CD8-positive, alpha-beta memory T cell (primary cell): ENCODE results near the gene NOL4L. TPM values are rescaled to one million over a fixed set of nuclear protein-coding genes. Genes with fewer than 3 reads are reported as not detected.
A peak's percentile ranks its signal among the peaks of the same experiment; 100 is the strongest.
"Not testable (repeated sequence)": the region's sequence is repeated elsewhere in the genome, so short reads cannot be mapped to it uniquely, and the experiment has no call there.

Experiments used
- CTCF ChIA-PET: fragments of 350-600 bp; sonication (Branson Sonifier 250); formaldehyde crosslinking; loops from one replicate; lab custom pipeline; 2021; ENCODE audit warnings: antibody characterized with exemption; lab: Charles Lee
- POLR2A ChIA-PET: fragments of 350-600 bp; sonication (Branson Sonifier 250); formaldehyde crosslinking; loops from one replicate; lab custom pipeline; 2021; ENCODE audit warnings: antibody characterized with exemption; lab: Charles Lee
- DNase-seq, 5 donors: peaks; one replicate each; pipeline versions ENCODE4 v3.0.0 to v3.0.0-alpha.2; 2020 to 2022; ENCODE audit warnings: mixed read lengths in 1 of 5
- H3K27ac ChIP-seq: one replicate; pipeline ENCODE4 v1.7.0; 2013; ENCODE audit warnings: low read depth, mild to moderate bottlenecking, low read length, moderate library complexity
- H3K27me3 ChIP-seq: 2 replicates; pipeline ENCODE4 v1.7.0; 2013; ENCODE audit warnings: low read length, mild to moderate bottlenecking; ENCODE audit not compliant: insufficient read depth, poor library complexity, severe bottlenecking
- H3K36me3 ChIP-seq: 2 replicates; pipeline ENCODE4 v1.7.0; 2013; ENCODE audit warnings: mild to moderate bottlenecking, low read length, moderate library complexity; ENCODE audit not compliant: insufficient read depth
- H3K4me1 ChIP-seq: 2 replicates; pipeline ENCODE4 v1.7.0; 2013; ENCODE audit warnings: mild to moderate bottlenecking, low read length, moderate library complexity; ENCODE audit not compliant: insufficient read depth
- H3K4me3 ChIP-seq: 2 replicates; pipeline ENCODE4 v1.7.0; 2013; ENCODE audit warnings: mild to moderate bottlenecking, low read length
- H3K9me3 ChIP-seq: 2 replicates; pipeline ENCODE4 v1.7.0; 2013; ENCODE audit warnings: mild to moderate bottlenecking, low read length
- H3K27ac Mint-ChIP-seq, 8 donors: one replicate each; pipeline ENCODE4 v1.8.0; 2020 to 2021; ENCODE audit warnings: mixed read lengths in 8 of 8, mild to moderate bottlenecking in 6 of 8, inconsistent platforms in 3 of 8, moderate library complexity in 3 of 8
- H3K27me3 Mint-ChIP-seq, 2 donors: one replicate each; pipeline ENCODE4 v1.8.0; 2020 to 2021; ENCODE audit warnings: mixed read lengths in 2 of 2, mild to moderate bottlenecking in 1 of 2, moderate library complexity in 1 of 2
- H3K36me3 Mint-ChIP-seq, 3 donors: one replicate each; pipeline ENCODE4 v1.8.0; 2020 to 2021; ENCODE audit warnings: mixed read lengths in 3 of 3, inconsistent platforms in 1 of 3, mild to moderate bottlenecking in 1 of 3
- H3K4me1 Mint-ChIP-seq, 3 donors: one replicate each; pipeline ENCODE4 v1.8.0; 2020 to 2021; ENCODE audit warnings: mixed read lengths in 3 of 3, inconsistent platforms in 1 of 3, mild to moderate bottlenecking in 1 of 3
- H3K4me3 Mint-ChIP-seq, 7 donors: one replicate each; pipeline ENCODE4 v1.8.0; 2020 to 2021; ENCODE audit warnings: mixed read lengths in 7 of 7, mild to moderate bottlenecking in 6 of 7, moderate library complexity in 4 of 7, inconsistent platforms in 2 of 7
- H3K9me3 Mint-ChIP-seq, 5 donors: one replicate each; pipeline ENCODE4 v1.8.0; 2020 to 2022; ENCODE audit warnings: mixed read lengths in 5 of 5, mild to moderate bottlenecking in 3 of 5, moderate library complexity in 2 of 5, inconsistent platforms in 1 of 5
- polyA plus RNA-seq: library from polyadenylated mRNA; unstranded; fragments of 300-500 nt; fragmentation: Illumina TruSeq; gene quantifications from one replicate; pipeline ENCODE4 v1.2.3, GENCODE V29; 2021
- total RNA-seq, 2 experiments: library from RNA; stranded (reverse); gene quantifications; one replicate each; pipeline ENCODE4 v1.2.3, GENCODE V29; 2021

The NOL4L gene
- total and polyA plus RNA-seq, 3 experiments from 2014 or later: 15.4 to 19.8 (median 15.8) TPM

DNA sequence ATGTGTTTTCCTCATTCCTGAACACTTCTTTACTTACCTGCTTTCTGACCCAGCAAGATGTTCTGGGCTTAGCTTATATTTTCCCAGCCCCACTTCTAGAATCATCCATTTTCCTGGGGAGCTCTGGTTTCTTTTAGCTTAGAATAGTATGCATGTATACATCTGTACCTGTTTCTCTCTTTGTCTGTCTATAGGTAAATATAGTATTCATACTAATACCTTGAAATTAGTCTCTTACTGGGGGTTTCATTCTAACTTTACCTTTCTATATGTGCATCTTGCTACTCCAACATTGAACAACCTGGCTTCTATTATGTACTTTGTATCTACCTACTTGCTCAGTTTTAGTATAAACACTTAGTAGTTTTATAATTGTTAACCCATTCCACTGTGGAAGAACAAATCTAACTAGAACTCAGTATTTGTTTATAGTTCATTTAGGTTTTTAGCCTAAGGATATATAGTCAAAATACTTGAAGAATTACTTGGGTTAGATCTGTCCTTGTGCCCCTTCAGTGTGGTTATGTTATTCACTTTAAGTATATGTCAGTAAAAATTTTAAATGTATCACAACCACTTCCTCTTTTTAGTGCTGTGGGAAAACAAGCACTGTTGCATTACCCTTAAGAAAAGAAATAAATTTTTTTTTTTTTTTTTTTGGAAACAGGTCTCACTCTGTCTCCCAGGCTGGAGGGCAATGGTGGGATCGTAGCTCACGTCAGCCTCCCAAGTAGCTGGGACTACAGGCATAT is 173.0 kb downstream of the NOL4L start:
- CTCF ChIA-PET: no interaction called here
- H3K9me3 Mint-ChIP-seq: no peaks in the 10 kb centered on the region
- Histone ChIP-seq H3K4me1 (peaks cover 46% of the 10 kb centered on the region), H3K9me3 (no peaks in the 10 kb centered on the region), H3K4me3 (no peak overlapping the region), H3K27me3 (no peaks in the 10 kb centered on the region), H3K27ac (no peak overlapping the region), H3K36me3 (no peaks in the 10 kb centered on the region)
- H3K27ac Mint-ChIP-seq: peak overlapping the region in 4 of 8 donors; percentile 14 to 55 (median 32)
- H3K4me1 Mint-ChIP-seq: peaks cover 55 to 75% (median 70%) of the 10 kb centered on the region in 3 donors
- DNase-seq: peak in 1 of 5 donors; percentile 25
- POLR2A ChIA-PET: no interaction called here
- H3K4me3 Mint-ChIP-seq: no peak overlapping the region
- no peaks in the 10 kb centered on the region for H3K27me3 Mint-ChIP-seq
- peaks cover 0 to 28% (median 12%) of the 10 kb centered on the region in 3 donors for H3K36me3 Mint-ChIP-seq

DNA sequence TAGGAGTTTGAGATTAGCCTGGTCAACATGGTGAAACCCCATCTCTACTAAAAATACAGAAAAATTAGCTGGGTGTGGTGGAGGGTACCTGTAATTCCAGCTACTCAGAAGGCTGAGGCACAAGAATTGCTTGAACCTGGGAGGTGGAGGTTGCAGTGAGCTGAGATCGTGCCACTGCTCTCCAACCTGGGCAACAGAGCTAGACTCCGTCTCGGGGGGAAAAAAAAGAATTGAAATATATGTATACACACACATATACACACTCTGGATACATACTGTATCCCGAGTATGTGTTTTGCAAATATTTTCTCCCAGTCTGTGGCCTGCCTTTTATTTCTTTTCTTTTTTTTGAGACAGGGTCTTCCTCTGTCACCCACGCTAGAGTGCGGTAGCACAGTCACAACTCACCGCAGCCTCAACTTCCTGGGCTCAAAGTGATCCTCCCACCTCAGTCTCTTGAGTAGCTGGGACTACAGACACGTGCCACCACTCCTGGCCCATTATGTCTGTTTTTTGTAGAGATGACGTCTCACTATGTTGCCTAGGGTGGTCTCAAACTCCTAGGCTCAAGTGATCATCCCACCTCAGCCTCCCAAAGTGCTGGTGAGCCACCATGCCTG is 177.9 kb downstream of the NOL4L start:
- H3K27me3 Mint-ChIP-seq, H3K27me3 ChIP-seq, H3K36me3 ChIP-seq, H3K9me3 Mint-ChIP-seq, H3K9me3 ChIP-seq, H3K27ac ChIP-seq, H3K4me3 ChIP-seq: not testable (repeated sequence)
- H3K4me3 Mint-ChIP-seq: peak overlapping the region; percentile 28 to 86 (median 75)
- POLR2A ChIA-PET: interaction anchor here (0.6 to 1.0 kb wide), 3 partner anchors 11 to 48 kb away, joined by 3 to 7 read pairs (median 4); no protein-coding TSS in a partner anchor
- CTCF ChIA-PET: interaction anchor here (1.1 kb wide), 1 partner anchor 11 kb away, joined by 5 read pairs; no protein-coding TSS in a partner anchor
- peaks cover 0 to 20% (median 1%) of the 10 kb centered on the region in 3 donors for H3K36me3 Mint-ChIP-seq
- peaks cover 53 to 60% (median 60%) of the 10 kb centered on the region in 3 donors for H3K4me1 Mint-ChIP-seq
- H3K4me1 ChIP-seq: peaks cover 48% of the 10 kb centered on the region
- peak overlapping the region; percentile 42 to 99 (median 91) for H3K27ac Mint-ChIP-seq
- peak; percentile 31 to 88 (median 72) for DNase-seq

DNA sequence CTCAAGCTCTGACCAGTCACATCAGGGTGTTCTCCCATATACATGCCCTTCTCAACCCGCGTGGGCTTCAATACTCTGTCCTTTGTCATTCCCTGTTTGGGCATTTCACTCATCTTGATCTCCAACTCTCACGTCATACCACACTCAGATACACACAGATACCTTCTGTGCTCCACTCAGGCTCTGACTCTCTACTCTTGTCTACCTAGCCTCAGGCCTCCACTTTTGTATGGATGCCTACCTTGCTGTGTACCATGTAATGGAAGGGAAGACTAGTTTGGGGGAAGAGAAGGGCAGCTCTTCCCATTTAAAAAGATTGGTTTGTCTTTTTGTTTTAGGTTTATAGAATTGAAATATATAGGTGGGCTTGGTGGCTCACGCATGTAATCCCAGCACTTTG is 178.4 kb downstream of the NOL4L start:
- Histone ChIP-seq H3K36me3 (no peaks in the 10 kb centered on the region), H3K27me3 (no peaks in the 10 kb centered on the region), H3K4me1 (peaks cover 43% of the 10 kb centered on the region), H3K4me3 (no peak overlapping the region), H3K9me3 (no peaks in the 10 kb centered on the region), H3K27ac (no peak overlapping the region)
- H3K27ac Mint-ChIP-seq: peak overlapping the region in 7 of 8 donors; percentile 42 to 99 (median 88)
- H3K36me3 Mint-ChIP-seq: peaks cover 0 to 20% (median 1%) of the 10 kb centered on the region in 3 donors
- ChIA-PET POLR2A (interaction anchor here (0.7 kb wide), 1 partner anchor 10 kb away, joined by 7 read pairs; no protein-coding TSS in a partner anchor), CTCF (interaction anchor here (0.6 to 1.1 kb wide), 2 partner anchors 10 to 208 kb away, joined by 3 to 5 read pairs; no protein-coding TSS in a partner anchor)
- no peaks in the 10 kb centered on the region for H3K27me3 Mint-ChIP-seq
- no peak for DNase-seq
- H3K9me3 Mint-ChIP-seq: no peaks in the 10 kb centered on the region
- peak overlapping the region in 6 of 7 donors; percentile 1 to 86 (median 42) for H3K4me3 Mint-ChIP-seq
- H3K4me1 Mint-ChIP-seq: peaks cover 48 to 58% (median 58%) of the 10 kb centered on the region in 3 donors

DNA sequence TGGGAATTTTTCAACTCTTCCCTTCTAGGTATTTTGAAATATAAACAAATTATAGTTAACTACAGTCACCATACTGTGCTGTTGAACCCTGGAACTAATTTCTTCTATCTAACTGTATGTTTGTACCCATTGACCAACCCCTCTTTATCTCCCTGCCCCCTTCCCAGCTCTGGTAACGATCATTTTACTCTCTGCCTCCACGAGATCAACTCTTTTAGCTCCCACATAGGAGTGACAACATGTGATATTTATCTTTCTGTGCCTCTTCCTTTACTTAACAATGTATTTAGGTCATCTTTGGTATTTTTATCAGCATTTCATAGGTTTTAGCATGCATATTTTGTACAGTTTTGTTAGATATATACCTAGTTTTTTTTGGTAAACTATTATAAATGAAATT is 181.1 kb downstream of the NOL4L start:
- Mint-ChIP-seq H3K4me1 (peaks cover 55 to 72% (median 68%) of the 10 kb centered on the region in 3 donors), H3K27ac (peak overlapping the region in 1 of 8 donors; percentile 2), H3K4me3 (no peak overlapping the region), H3K9me3 (no peaks in the 10 kb centered on the region), H3K27me3 (no peaks in the 10 kb centered on the region), H3K36me3 (peaks cover 0 to 30% (median 8%) of the 10 kb centered on the region in 3 donors)
- Histone ChIP-seq H3K4me1 (peaks cover 40% of the 10 kb centered on the region), H3K27me3 (no peaks in the 10 kb centered on the region), H3K4me3 (no peak overlapping the region), H3K36me3 (peaks cover 5% of the 10 kb centered on the region), H3K9me3 (no peaks in the 10 kb centered on the region), H3K27ac (no peak overlapping the region)
- POLR2A ChIA-PET: interaction anchor here (0.7 kb wide), 1 partner anchor 99 kb away, joined by 6 read pairs; no protein-coding TSS in a partner anchor
- no peak for DNase-seq
- CTCF ChIA-PET: no interaction called here

DNA sequence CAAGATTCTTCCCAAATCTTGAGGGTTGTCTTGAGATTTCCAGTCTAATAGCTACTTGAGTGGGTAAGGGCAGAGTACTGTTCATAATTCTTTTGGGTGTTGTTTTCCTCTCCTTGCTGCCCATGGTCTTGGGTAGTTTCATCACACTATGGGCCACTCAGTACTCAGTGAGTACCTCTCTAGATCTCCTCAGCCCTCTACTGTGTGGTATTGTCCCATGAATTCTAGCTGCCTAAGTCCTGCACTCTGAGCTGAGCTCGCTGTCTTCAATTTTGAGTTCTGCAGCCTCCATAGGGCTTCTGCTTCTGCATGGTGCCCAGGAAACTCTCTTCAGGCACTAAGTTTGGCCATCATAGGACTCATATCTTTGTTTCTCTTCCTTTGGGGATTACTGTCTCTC is 184.7 kb downstream of the NOL4L start:
- Mint-ChIP-seq H3K4me1 (peaks cover 40 to 67% (median 61%) of the 10 kb centered on the region in 3 donors), H3K27me3 (no peaks in the 10 kb centered on the region), H3K9me3 (peaks cover 0 to under 1% (median 0%) of the 10 kb centered on the region in 5 donors), H3K36me3 (peaks cover 2 to 38% (median 11%) of the 10 kb centered on the region in 3 donors), H3K27ac (peak overlapping the region in 4 of 8 donors; percentile 2 to 84 (median 30)), H3K4me3 (no peak overlapping the region)
- Histone ChIP-seq H3K27ac (no peak overlapping the region), H3K9me3 (no peaks in the 10 kb centered on the region), H3K27me3 (no peaks in the 10 kb centered on the region), H3K36me3 (peaks cover 5% of the 10 kb centered on the region), H3K4me1 (peaks cover 11% of the 10 kb centered on the region), H3K4me3 (no peak overlapping the region)
- ChIA-PET POLR2A (no interaction called here), CTCF (no interaction called here)
- no peak for DNase-seq

DNA sequence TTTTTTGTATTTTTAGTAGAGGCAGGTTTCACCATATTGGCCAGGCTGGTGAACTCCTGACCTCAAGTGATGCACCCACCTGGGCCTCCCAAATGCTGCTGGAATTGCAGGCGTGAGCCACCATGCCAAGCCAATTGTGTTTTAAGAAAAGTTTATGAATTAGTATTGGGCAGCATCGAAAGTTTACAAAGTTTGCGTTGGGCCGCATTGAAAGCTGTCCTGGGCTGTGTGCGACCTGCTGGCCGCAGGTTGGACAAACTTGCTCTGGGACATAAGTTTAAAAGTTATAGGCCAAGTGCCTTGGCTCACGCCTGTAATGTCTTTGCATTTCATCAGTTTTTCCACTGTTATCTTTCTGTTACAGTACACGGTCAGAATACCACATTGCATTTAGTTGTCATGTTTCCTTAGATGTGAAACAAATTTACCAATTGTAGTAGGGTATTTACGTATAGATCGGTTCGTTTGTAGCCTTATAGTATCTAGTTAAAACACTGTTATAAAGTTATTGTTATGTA is 187.5 kb downstream of the NOL4L start:
- Histone ChIP-seq H3K27ac (no peak overlapping the region), H3K36me3 (peaks cover 5% of the 10 kb centered on the region), H3K4me3 (no peak overlapping the region), H3K27me3 (no peaks in the 10 kb centered on the region), H3K4me1 (peaks cover 9% of the 10 kb centered on the region), H3K9me3 (no peaks in the 10 kb centered on the region)
- H3K27me3 Mint-ChIP-seq: peaks cover 0 to 1% of the 10 kb centered on the region in 2 donors
- no peak for DNase-seq
- H3K36me3 Mint-ChIP-seq: peaks cover 8 to 50% (median 17%) of the 10 kb centered on the region in 3 donors
- H3K4me3 Mint-ChIP-seq: no peak overlapping the region
- ChIA-PET POLR2A (no interaction called here), CTCF (no interaction called here)
- peaks cover 0 to 5% (median 0%) of the 10 kb centered on the region in 5 donors for H3K9me3 Mint-ChIP-seq
- peaks cover 38 to 66% (median 55%) of the 10 kb centered on the region in 3 donors for H3K4me1 Mint-ChIP-seq
- peak overlapping the region in 2 of 8 donors; percentile 43 to 49 for H3K27ac Mint-ChIP-seq

DNA sequence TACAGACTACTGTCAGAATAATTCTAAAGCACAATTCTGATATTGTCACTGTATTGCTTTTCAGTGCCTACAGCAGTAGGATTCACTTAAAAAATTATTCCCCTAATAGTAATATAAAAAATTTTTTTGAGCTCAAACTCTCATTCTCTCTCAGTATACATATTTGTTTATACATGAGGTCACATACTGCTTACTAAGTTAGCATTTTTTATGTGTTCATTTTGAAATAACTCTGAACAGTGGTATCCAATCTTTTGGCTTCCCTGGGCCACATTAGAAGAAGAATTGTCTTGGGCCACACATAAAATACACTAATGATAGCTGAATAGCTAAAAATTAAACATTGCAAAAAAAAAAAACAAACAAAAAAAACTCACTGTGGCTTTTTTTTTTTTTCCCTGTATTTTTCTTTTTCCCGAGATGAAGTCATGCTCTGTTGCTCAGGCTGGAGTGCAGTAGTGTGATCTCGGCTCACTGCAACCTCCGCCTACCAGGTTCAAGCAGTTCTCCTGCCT is 188.4 kb downstream of the NOL4L start:
- H3K4me3 Mint-ChIP-seq: no peak overlapping the region
- H3K4me3 ChIP-seq: no peak overlapping the region
- no peak overlapping the region for H3K27ac ChIP-seq
- peaks cover 39 to 63% (median 53%) of the 10 kb centered on the region in 3 donors for H3K4me1 Mint-ChIP-seq
- ChIA-PET CTCF (interaction anchor here (2.0 kb wide), 1 partner anchor 10 kb away, joined by 5 read pairs; no protein-coding TSS in a partner anchor), POLR2A (interaction anchor here (0.6 to 0.8 kb wide), 3 partner anchors 10 to 113 kb away, joined by 3 to 7 read pairs (median 5); no protein-coding TSS in a partner anchor)
- H3K27ac Mint-ChIP-seq: peak overlapping the region in 1 of 8 donors; percentile 46
- peaks cover 5% of the 10 kb centered on the region for H3K36me3 ChIP-seq
- peaks cover 8 to 46% (median 19%) of the 10 kb centered on the region in 3 donors for H3K36me3 Mint-ChIP-seq
- no peak for DNase-seq
- peaks cover 0 to 1% of the 10 kb centered on the region in 2 donors for H3K27me3 Mint-ChIP-seq
- H3K27me3 ChIP-seq: no peaks in the 10 kb centered on the region
- H3K9me3 Mint-ChIP-seq: peaks cover 0 to 5% (median 0%) of the 10 kb centered on the region in 5 donors
- H3K9me3 ChIP-seq: no peaks in the 10 kb centered on the region
- H3K4me1 ChIP-seq: peaks cover 9% of the 10 kb centered on the region
